Stimulated activated CD8-positive, alpha-beta memory T cell treated with anti-CD3 and anti-CD28 coated beads, Interleukin-4, amount 100 ng/mL, for 4 hours (primary cell): ENCODE measurements around the gene FAM163A.

Experiments used
- DNase-seq, 2 donors: peaks; one replicate each; pipeline ENCODE4 v3.0.0-alpha.2; 2020; ENCODE audit warnings: low read depth in 2 of 2, low spot score in 1 of 2

FAM163A gene

DNA sequence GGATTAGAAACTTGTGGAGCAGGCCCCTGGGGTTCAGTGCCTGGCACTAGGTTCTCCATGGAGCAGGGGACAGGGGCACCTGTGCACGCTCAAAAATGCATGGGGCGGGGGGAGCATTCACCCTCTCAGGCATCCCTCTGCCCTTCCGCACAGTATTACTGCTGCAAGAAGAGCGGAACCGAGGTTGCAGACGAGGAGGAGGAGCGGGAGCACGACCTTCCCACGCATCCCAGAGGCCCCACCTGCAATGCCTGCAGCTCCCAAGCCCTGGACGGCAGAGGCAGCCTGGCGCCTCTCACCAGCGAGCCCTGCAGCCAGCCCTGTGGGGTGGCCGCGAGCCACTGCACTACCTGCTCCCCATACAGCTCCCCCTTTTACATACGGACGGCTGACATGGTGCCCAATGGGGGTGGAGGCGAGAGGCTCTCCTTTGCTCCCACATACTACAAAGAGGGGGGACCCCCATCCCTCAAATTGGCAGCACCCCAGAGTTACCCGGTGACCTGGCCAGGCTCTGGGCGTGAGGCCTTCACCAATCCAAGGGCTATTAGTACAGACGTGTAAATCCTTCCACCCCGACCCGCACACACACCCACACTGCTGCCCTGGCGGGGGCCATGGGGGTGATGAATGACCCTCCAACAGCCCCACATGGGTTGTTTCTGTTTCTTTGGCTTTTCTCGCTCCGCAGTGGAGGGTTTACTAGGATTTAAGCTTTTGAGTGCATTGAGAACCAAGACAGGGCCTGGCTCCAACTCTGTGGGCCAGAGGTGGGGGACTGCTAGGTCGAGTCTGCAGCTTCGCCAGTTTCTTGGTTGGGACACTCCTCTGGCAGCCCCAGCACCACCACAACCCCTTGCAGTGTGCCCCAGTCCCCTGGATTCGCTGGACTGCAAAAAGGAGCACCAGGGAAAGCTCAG lies 70.8 kb downstream of the FAM163A start:
- no peak for DNase-seq

DNA sequence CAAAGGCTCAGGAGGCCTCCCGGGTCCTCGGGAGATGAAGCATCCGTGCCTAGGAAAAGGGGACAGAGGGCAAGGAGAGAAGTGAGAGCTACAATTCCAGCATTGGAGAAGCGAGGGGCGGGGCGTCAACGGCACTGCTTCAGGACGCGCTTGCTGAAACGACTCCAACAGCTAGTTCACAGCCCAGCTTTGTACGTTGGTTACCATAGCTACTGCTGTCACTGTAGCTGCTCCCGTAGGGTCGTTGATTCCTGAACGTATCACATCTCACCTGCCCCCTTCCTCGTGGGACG lies 71.4 kb downstream of the FAM163A start:
- no peak for DNase-seq

- DNase-seq = no peak
Observed at GRCh38 chr1:179815641-179816040, 72.5 kb downstream of the FAM163A start.

DNA sequence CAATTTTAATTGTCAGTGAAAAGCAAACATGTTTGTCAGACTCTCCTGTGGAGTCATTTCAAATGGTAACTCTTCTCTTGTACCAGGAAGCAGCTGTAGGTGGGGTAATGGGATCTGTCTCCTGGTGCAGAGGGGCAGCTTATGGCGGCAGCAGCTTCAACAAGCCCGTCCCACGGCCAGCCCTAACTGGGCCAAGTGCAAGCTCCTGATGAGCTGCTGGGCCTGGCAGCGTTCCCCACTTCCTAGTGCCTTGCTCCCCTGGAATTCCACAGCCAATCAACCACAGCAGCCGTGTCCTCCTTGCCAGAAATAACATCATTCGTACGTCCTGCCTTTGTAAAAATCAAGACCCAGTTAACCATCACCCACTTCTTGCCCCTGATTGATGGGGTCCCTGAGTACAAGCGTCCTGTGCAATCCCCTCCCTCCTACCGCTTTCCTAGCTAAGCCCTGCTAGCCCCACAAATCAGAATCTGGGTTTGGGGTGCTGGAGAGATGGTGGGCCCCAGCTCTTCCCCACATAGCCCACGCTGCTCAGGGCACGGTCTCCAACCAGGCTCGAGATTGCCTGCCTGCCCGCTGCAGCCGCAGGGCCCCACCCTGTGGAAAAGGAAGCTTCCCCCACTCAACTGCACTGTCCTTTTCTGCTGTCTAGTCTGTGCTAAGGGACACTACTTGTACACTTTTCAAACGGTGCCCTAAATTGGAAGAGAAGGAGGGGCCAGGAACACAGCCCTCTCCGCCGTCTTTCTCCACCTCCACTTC lies 73.3 kb downstream of the FAM163A start:
- DNase-seq = no peak

DNA sequence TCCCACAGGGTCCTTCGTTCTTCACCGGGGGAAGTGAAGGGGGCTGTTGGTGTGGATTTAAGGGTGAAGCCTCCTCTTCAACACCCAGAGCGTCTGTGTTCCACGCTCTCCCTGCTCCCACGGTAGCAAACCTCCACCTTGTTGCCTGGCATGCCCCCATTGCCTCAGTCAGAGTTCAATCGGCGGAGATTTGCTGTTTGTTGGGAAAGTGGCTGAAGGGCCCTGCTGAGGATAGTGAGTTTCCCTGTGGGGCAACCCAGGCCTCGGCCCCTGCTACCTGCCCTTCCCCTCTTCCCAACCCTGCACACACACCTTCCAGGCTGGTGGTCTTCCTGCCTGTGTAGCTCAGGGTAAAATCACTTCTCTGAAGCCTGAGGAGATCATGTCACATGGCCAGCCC lies 74.0 kb downstream of the FAM163A start:
- DNase-seq = no peak

GRCh38 chr1:179817789-179818188 lies 74.7 kb downstream of the FAM163A start:
- no peak for DNase-seq

DNA sequence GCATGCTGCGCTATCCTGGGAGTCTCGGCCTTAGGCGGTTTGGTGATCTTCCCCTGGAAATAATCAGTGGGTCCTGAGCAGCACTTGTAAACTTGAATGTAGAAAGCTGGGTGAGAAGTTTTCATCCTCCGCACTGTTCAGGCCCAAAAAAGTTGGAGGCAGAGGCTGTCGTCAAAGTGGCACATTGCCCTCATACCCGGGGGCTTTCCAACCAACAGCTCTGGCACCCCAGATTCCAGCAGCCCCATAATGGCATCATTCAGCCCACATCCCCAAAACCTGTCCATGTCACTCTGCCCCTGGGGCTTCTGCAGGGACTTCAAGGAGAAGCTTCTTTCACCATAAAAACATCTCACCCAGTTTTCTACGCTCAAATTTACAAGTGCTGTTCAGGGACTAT lies 75.2 kb downstream of the FAM163A start:
- no peak for DNase-seq

DNA sequence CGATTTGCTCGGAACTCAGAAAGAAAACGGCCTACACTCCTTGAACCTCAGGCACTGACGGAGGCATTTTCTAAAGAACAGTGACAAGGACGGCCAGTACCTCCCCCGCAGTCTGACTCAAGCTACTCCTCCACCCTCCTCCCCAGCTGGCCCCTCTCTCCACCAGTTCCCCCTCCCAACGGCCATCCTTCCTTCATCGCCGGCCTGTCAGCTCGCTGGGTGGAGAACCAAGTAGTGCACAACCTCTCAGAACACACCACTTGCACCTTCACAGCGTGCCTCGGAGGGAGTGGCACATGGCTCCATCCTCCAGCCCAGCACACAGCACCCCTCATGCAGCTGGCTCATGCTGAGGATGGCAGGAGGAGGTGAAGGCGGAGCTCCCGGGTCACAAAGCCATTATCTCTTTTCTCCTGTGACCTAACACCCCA lies 75.7 kb downstream of the FAM163A start:
- DNase-seq = no peak

- no peak for DNase-seq
Observed at GRCh38 chr1:179820226-179820970, 77.3 kb downstream of the FAM163A start.

GRCh38 chr1:179821524-179821923 lies 78.4 kb downstream of the FAM163A start:
- no peak for DNase-seq

GRCh38 chr1:179822065-179822464 lies 79.0 kb downstream of the FAM163A start:
- no peak for DNase-seq

GRCh38 chr1:179823693-179824092 lies 80.6 kb downstream of the FAM163A start:
- DNase-seq = no peak

DNA sequence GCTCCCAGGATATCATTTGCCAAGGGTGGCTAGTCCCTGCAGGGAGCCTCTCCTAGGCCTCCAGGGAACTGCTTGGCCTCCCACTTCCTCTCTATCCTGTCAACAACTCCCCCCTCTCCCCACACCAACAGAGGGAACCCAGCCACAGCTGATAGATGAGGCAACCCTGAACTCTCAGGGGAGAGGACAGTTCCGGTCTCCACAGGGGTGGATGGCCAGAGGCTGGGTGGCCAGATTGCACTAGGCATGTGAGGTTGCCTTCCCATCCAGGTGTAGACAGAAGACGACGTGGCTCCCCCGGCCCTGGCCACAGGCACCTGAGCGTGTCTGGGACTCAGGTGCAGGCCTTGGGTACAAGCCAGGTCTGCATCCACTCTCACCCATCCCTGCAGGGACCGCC lies 81.2 kb downstream of the FAM163A start:
- no peak for DNase-seq

DNA sequence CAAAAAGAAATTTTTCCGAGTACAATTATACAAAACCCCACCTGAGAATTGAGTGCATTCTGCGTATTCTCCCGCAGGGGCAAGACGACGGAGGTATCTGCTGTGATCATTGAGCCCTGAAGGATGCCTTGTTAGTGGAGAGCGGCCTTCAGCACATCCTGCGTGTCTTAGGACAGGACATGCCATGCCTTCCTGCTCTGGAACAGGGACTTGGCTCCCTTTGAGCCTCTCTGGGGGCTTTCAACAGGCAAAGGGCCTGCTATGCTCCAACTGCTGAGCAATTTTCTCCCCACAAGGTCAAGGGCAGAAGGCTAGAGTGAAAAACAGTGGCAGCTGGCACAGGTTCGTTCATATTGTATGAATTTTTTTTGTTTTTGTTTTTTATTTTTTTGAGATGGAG lies 82.1 kb downstream of the FAM163A start:
- DNase-seq = no peak

- no peak for DNase-seq
Observed at GRCh38 chr1:179825798-179826460, 82.8 kb downstream of the FAM163A start.

- no peak for DNase-seq
Observed at GRCh38 chr1:179826626-179827280, 83.7 kb downstream of the FAM163A start.

DNA sequence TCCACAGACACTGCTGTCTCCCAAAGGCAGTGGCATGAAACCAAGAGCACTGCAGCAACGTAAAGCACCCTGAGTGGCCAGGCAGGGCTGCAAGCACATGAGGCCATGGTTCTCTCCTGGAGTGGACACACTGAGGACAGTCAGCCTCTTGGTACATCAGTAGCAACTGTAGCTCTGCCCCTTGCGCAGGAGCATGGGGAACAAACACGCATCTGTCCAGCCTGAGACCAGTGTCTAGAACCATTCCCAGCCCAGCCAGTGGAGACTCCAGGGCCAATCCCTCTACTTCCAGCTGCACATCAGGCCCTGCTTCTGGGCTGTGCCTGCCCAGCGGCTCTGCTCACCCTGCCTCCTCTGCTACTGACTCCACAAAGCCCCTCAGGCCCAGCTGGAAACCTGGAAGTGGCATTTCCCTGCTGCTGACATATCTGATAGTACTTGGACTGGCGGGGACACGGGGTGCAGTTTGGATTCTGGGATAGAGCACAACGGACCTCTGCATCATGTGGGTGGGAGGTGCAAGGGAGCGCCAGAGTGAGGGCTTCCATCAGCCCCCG lies 85.5 kb downstream of the FAM163A start:
- no peak for DNase-seq

DNA sequence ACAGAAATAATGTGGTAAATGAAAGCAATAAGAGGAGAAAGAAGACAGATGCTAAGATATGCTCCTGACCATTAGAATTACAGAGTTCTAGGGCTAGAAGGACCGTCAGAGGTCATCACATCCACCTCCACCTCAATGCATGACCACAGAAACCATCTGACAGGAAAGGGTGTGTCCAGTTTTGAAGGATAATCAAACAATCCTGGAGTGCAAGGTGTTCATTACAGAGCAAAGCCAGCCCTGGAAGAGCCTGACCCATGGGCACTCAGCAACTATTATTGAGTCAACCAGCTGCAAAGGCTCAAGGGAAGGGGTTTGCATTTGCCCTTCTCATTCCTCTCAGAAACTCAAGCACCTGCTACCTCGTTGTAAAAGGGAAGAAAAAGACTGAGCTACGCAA lies 88.1 kb downstream of the FAM163A start:
- no peak for DNase-seq

GRCh38 chr1:179831852-179832699 lies 89.0 kb downstream of the FAM163A start:
- DNase-seq = no peak
